Measurements from ENCODE around the gene ATP13A1. TPM values are rescaled to one million over a fixed set of nuclear protein-coding genes. Genes with fewer than 3 reads are reported as not detected.

The ATP13A1 gene
- total and polyA plus RNA-seq, 2 donors (not counting 3 experiments of a cell fraction or from before 2014, with no cell fraction given), result 36.9 to 48.7 TPM

GRCh38 chr19:19613506-19613905 lies 50.0 kb downstream of the ATP13A1 start:
- BruUV-seq (replicated peaks), result no TSS peak
- FAIRE-seq (no peak), DNase-seq (ENCODE audit: low read depth, low spot score) (no peak)
- dilution Hi-C loops (cut with MboI; ENCODE audit: extremely low pct_ligation_motif_present, low sequenced_read_pairs) (no loop called here), intact Hi-C loops (cut with micrococcal nuclease) (no loop called here)
- ChIA-PET POLR2A (no interaction called here), CTCF (interaction anchor here (0.6 kb wide), 1 partner anchor 82 kb away, joined by 3 read pairs; no protein-coding TSS in a partner anchor)
- Histone ChIP-seq H3K4me1 (ENCODE audit: control insufficient read depth, extremely low read depth, insufficient read depth, low read length) (no peaks in the 10 kb centered on the region), H3K27ac (ENCODE audit: insufficient read depth, low read depth, low read length) (no peak overlapping the region), H2AFZ (ENCODE audit: low read depth, low read length) (no peak overlapping the region), H3K4me2 (ENCODE audit: insufficient read depth, low read length) (no peak overlapping the region), H3K4me3 (replicated peaks in 1 of 3; ENCODE audit: insufficient read depth in 1 of 3, low read depth in 1 of 3, low read length in 3 of 3) (no peak overlapping the region), H3K36me3 (ENCODE audit: control insufficient read depth in 2 of 2, extremely low read depth in 1 of 2, insufficient read depth in 2 of 2, low read length in 2 of 2) (no peaks in the 10 kb centered on the region), H4K20me1 (replicated peaks; ENCODE audit: control insufficient read depth, extremely low read depth, insufficient read depth, low read length) (no peaks in the 10 kb centered on the region), H3K9me3 (replicated peaks; ENCODE audit: control insufficient read depth, insufficient read depth, low read length) (no peaks in the 10 kb centered on the region), H3K27me3 (ENCODE audit: control insufficient read depth in 2 of 2, insufficient read depth in 2 of 2, low read length in 2 of 2) (no peaks in the 10 kb centered on the region), H3K9me1 (replicated peaks; ENCODE audit: control insufficient read depth, extremely low read depth, insufficient read depth, low read length) (no peaks in the 10 kb centered on the region), H3K79me2 (ENCODE audit: control insufficient read depth, insufficient read depth, low read length) (no peaks in the 10 kb centered on the region), H3K9ac (replicated peaks; ENCODE audit: extremely low read depth, insufficient read depth, low read length) (no peak overlapping the region)
- TF ChIP-seq POLR2AphosphoS5 (IDR thresholded peaks at IDR 0.05; ENCODE audit: insufficient read depth, low read depth, low read length) (no peak), FOS (IDR thresholded peaks at IDR 0.05; ENCODE audit: borderline replicate concordance, insufficient read depth, low read length) (no peak), EZH2 (IDR thresholded peaks at IDR 0.05; ENCODE audit: borderline replicate concordance, low read depth, low read length, severe bottlenecking) (no peak), POLR2A (IDR thresholded peaks at IDR 0.05; ENCODE audit: low read depth, low read length) (no peak), GATA2 (IDR thresholded peaks at IDR 0.05; ENCODE audit: insufficient read depth, insufficient read length, low read depth, low read length) (no peak), MYC (IDR thresholded peaks at IDR 0.05; ENCODE audit: low read depth, low read length) (no peak), CTCF (IDR thresholded peaks at IDR 0.05; ENCODE audit: extremely low read depth in 1 of 2, insufficient read depth in 1 of 2, low read depth in 1 of 2, low read length in 2 of 2) (no peak), JUN (IDR thresholded peaks at IDR 0.05; ENCODE audit: borderline replicate concordance, insufficient read depth, insufficient read length, low read depth) (no peak), MAX (IDR thresholded peaks at IDR 0.05; ENCODE audit: insufficient read depth, insufficient read length) (no peak)
